ENCODE measurements around the gene CNTF. TPM values are rescaled to one million over a fixed set of nuclear protein-coding genes. Genes with fewer than 3 reads are reported as not detected.

The CNTF gene
- polyA plus RNA-seq, 3 donors: 2.1 TPM; not detected in 2

GRCh38 chr11:58616594-58616993 is 5.9 kb upstream of the CNTF start:
- Mint-ChIP-seq H3K27me3 (ENCODE audit: low read depth in 3 of 3) (no peaks in the 10 kb centered on the region), H3K9me3 (peaks cover 0 to 2% (median 0%) of the 10 kb centered on the region in 7 donors), H3K36me3 (peaks cover 79 to 83% of the 10 kb centered on the region in 2 donors), H3K27ac (no peak overlapping the region), H3K4me3 (no peak overlapping the region), H3K4me1 (no peaks in the 10 kb centered on the region)
- 100% methylated on average over 1 of the region's 4 CpGs for WGBS (ENCODE audit: insufficient coverage)
- intact Hi-C loops (cut with micrococcal nuclease): loop anchor here in 1 of 2 donors (10.0 kb wide), 1 partner anchor 72 kb away; no protein-coding TSS in a partner anchor
- TF ChIP-seq, protein P1, sequence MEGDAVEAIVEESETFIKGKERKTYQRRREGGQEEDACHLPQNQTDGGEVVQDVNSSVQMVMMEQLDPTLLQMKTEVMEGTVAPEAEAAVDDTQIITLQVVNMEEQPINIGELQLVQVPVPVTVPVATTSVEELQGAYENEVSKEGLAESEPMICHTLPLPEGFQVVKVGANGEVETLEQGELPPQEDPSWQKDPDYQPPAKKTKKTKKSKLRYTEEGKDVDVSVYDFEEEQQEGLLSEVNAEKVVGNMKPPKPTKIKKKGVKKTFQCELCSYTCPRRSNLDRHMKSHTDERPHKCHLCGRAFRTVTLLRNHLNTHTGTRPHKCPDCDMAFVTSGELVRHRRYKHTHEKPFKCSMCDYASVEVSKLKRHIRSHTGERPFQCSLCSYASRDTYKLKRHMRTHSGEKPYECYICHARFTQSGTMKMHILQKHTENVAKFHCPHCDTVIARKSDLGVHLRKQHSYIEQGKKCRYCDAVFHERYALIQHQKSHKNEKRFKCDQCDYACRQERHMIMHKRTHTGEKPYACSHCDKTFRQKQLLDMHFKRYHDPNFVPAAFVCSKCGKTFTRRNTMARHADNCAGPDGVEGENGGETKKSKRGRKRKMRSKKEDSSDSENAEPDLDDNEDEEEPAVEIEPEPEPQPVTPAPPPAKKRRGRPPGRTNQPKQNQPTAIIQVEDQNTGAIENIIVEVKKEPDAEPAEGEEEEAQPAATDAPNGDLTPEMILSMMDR (IDR thresholded peaks at IDR 0.05): no peak
- peaks cover 14% of the 10 kb centered on the region for H4K20me1 ChIP-seq (ENCODE audit: insufficient read depth, low read length)
- no peak overlapping the region for H2AFZ ChIP-seq (ENCODE audit: insufficient read depth, low read depth, low read length, poor library complexity, severe bottlenecking)
- no peak overlapping the region for H3K27ac ChIP-seq (ENCODE audit: low read depth in 1 of 2, low read length in 2 of 2)
- H3K36me3 ChIP-seq (replicated peaks in 1 of 2; ENCODE audit: control insufficient read depth in 1 of 2, insufficient read depth in 2 of 2, low read length in 2 of 2): peaks cover 99 to 100% of the 10 kb centered on the region in 2 donors
- no peaks in the 10 kb centered on the region for H3K4me1 ChIP-seq (ENCODE audit: control insufficient read depth in 1 of 2, insufficient read depth in 2 of 2, low read length in 2 of 2)
- H3K9me3 ChIP-seq (replicated peaks in 1 of 2; ENCODE audit: control insufficient read depth in 1 of 2, insufficient read depth in 1 of 2, low read length in 2 of 2): no peaks in the 10 kb centered on the region
- H3K4me2 ChIP-seq (replicated peaks; ENCODE audit: extremely low read depth, low read length, poor library complexity, severe bottlenecking): no peak overlapping the region
- no peak overlapping the region for H3K9ac ChIP-seq (ENCODE audit: insufficient read depth, low read length, poor library complexity, severe bottlenecking)
- no peak for DNase-seq
- H3K4me3 ChIP-seq (replicated peaks in 1 of 3; ENCODE audit: low read depth in 2 of 3, low read length in 3 of 3): no peak overlapping the region
- H3K79me2 ChIP-seq (ENCODE audit: insufficient read depth, low read length): no peaks in the 10 kb centered on the region
- H3K27me3 ChIP-seq (ENCODE audit: control insufficient read depth in 2 of 2, insufficient read depth in 2 of 2, low read length in 2 of 2): no peaks in the 10 kb centered on the region

DNA sequence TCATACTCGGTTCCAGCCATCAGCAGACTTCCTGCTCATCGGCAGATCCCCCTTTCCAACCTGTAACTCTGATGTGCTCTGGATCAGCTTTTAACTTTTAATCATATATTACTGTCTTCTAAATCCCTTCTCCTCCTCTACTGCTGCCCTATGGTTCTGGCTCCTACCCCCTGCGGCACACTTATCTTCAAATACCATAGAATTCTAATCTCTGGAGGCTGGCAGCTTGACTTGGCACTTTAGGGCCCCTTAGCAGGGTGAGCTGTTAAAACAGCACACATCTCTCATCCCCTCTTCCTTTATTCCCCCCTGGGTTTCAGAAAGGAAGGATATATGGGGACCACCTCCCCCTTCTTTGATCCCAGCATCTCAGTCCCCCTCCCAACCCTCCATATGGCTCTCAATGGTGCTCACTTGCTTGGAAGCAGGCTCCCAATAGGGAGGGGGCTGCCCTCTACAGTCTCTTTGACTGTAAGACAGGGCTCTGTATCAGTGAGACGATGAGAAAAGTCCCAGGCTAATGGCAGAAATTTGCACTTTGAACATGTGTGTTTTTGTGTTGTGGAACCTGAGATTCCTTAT is 4.4 kb upstream of the CNTF start:
- no peak overlapping the region for H2AFZ ChIP-seq (ENCODE audit: insufficient read depth, low read depth, low read length, poor library complexity, severe bottlenecking)
- TF ChIP-seq, protein P1 (IDR thresholded peaks at IDR 0.05): peak; percentile 8
- DNase-seq: no peak
- no peak overlapping the region for H3K4me3 ChIP-seq (replicated peaks in 1 of 3; ENCODE audit: low read depth in 2 of 3, low read length in 3 of 3)
- H3K9me3 ChIP-seq (replicated peaks in 1 of 2; ENCODE audit: control insufficient read depth in 1 of 2, insufficient read depth in 1 of 2, low read length in 2 of 2): no peaks in the 10 kb centered on the region
- H3K4me1 ChIP-seq (ENCODE audit: control insufficient read depth in 1 of 2, insufficient read depth in 2 of 2, low read length in 2 of 2): no peaks in the 10 kb centered on the region
- intact Hi-C loops (cut with micrococcal nuclease): loop anchor here in 1 of 2 donors (10.0 kb wide), 1 partner anchor 73 kb away; no protein-coding TSS in a partner anchor
- no peaks in the 10 kb centered on the region for H3K27me3 ChIP-seq (ENCODE audit: control insufficient read depth in 2 of 2, insufficient read depth in 2 of 2, low read length in 2 of 2)
- peaks cover 9% of the 10 kb centered on the region for H4K20me1 ChIP-seq (ENCODE audit: insufficient read depth, low read length)
- no peaks in the 10 kb centered on the region for H3K4me1 Mint-ChIP-seq
- WGBS (ENCODE audit: insufficient coverage): 100% methylated on average over 3 of the region's 4 CpGs
- H3K4me3 Mint-ChIP-seq: no peak overlapping the region
- H3K27me3 Mint-ChIP-seq (ENCODE audit: low read depth in 3 of 3): no peaks in the 10 kb centered on the region
- no peak overlapping the region for H3K9ac ChIP-seq (ENCODE audit: insufficient read depth, low read length, poor library complexity, severe bottlenecking)
- peak overlapping the region in 3 of 7 donors; percentile 4 to 62 (median 55) for H3K27ac Mint-ChIP-seq
- no peak overlapping the region for H3K27ac ChIP-seq (ENCODE audit: low read depth in 1 of 2, low read length in 2 of 2)
- peaks cover 98 to 100% of the 10 kb centered on the region in 2 donors for H3K36me3 ChIP-seq (replicated peaks in 1 of 2; ENCODE audit: control insufficient read depth in 1 of 2, insufficient read depth in 2 of 2, low read length in 2 of 2)
- peaks cover 78 to 82% of the 10 kb centered on the region in 2 donors for H3K36me3 Mint-ChIP-seq
- no peak overlapping the region for H3K4me2 ChIP-seq (replicated peaks; ENCODE audit: extremely low read depth, low read length, poor library complexity, severe bottlenecking)
- peaks cover 0 to 2% (median 0%) of the 10 kb centered on the region in 7 donors for H3K9me3 Mint-ChIP-seq
- no peaks in the 10 kb centered on the region for H3K79me2 ChIP-seq (ENCODE audit: insufficient read depth, low read length)

Measured in CD14-positive monocyte (primary cell).